ENCODE results near the gene NADK. TPM values are rescaled to one million over a fixed set of nuclear protein-coding genes. Genes with fewer than 3 reads are reported as not detected.
A peak's percentile ranks its signal among the peaks of the same experiment; 100 is the strongest.

The NADK gene
- total and polyA plus RNA-seq, 10 of the 15 experiments (the other 5 are each of a cell fraction or from before 2014, with no cell fraction given), result 1.1 to 93.2 (median 46.9) TPM

DNA sequence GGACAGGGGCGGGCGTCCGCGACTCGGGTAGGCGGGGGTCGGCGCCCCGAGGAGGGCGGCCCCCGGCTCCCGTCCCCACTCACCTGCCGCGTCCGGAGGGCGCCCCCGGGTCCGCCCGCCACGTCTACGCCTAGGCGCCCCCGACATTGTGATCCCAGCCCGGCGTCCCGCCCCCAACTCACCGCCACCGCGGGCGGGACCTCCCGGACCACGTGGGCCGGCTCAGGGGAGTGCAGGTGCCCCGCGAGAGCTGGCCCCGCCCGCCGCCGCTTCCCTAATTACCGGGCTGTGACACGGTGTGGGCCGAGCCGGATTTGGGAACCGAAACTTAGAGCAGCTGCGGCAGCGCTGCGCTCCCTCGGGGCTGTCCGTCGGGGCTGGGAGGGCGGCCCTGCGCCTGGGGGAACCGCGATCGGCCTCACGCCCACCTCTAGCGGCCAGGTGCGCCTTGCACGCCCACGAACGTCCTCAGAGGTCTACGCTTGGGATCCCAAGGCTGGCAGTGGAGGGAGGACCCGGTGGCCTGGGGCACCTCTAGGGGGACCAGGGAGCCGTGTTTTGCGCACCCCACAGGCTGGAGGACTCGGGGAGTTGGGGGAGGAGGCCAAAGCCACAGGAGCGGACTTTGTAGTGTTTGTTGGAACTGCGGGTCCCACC is 521 bp upstream of the NADK start (continued):
- TF ChIP-seq NKRF (conservative IDR thresholded peaks at IDR 0.05) (peak; percentile 31), DPF2 (IDR thresholded peaks at IDR 0.05) (peak; percentile 99), ZBTB33 (IDR thresholded peaks at IDR 0.05) (no peak), ASH2L (IDR thresholded peaks at IDR 0.05; ENCODE audit: borderline replicate concordance, low read depth) (no peak), POLR2A (IDR thresholded peaks at IDR 0.05; ENCODE audit: low read depth, low read length) (peak; percentile 76), YBX1 (IDR thresholded peaks at IDR 0.05) (no peak), ATF7 (IDR thresholded peaks at IDR 0.05; ENCODE audit: low read depth) (peak; percentile 69), STAT3 (IDR thresholded peaks at IDR 0.05; ENCODE audit: low read depth, low read length) (no peak), NR2C1 (IDR thresholded peaks at IDR 0.05) (no peak), NFXL1 (IDR thresholded peaks at IDR 0.05; ENCODE audit: borderline replicate concordance) (no peak), BRCA1 (IDR thresholded peaks at IDR 0.05; ENCODE audit: low read depth, low read length) (no peak), HCFC1 (IDR thresholded peaks at IDR 0.05; ENCODE audit: low read length) (no peak), LARP7 (IDR thresholded peaks at IDR 0.05) (peak; percentile 69), KLF5 (IDR thresholded peaks at IDR 0.05; ENCODE audit: partially characterized antibody) (no peak), SREBF2 (IDR thresholded peaks at IDR 0.05; ENCODE audit: low read length) (no peak), PML (IDR thresholded peaks at IDR 0.05; ENCODE audit: low read length) (peak; percentile 59; the same call in 1 of the 2 replicates)
- TF ChIP-seq, protein P1, sequence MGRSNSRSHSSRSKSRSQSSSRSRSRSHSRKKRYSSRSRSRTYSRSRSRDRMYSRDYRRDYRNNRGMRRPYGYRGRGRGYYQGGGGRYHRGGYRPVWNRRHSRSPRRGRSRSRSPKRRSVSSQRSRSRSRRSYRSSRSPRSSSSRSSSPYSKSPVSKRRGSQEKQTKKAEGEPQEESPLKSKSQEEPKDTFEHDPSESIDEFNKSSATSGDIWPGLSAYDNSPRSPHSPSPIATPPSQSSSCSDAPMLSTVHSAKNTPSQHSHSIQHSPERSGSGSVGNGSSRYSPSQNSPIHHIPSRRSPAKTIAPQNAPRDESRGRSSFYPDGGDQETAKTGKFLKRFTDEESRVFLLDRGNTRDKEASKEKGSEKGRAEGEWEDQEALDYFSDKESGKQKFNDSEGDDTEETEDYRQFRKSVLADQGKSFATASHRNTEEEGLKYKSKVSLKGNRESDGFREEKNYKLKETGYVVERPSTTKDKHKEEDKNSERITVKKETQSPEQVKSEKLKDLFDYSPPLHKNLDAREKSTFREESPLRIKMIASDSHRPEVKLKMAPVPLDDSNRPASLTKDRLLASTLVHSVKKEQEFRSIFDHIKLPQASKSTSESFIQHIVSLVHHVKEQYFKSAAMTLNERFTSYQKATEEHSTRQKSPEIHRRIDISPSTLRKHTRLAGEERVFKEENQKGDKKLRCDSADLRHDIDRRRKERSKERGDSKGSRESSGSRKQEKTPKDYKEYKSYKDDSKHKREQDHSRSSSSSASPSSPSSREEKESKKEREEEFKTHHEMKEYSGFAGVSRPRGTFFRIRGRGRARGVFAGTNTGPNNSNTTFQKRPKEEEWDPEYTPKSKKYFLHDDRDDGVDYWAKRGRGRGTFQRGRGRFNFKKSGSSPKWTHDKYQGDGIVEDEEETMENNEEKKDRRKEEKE (IDR thresholded peaks at IDR 0.05), result 0 out of 2 replicates have a peak, but pooled peaks have one; percentile 67
- TF ChIP-seq, protein P2, sequence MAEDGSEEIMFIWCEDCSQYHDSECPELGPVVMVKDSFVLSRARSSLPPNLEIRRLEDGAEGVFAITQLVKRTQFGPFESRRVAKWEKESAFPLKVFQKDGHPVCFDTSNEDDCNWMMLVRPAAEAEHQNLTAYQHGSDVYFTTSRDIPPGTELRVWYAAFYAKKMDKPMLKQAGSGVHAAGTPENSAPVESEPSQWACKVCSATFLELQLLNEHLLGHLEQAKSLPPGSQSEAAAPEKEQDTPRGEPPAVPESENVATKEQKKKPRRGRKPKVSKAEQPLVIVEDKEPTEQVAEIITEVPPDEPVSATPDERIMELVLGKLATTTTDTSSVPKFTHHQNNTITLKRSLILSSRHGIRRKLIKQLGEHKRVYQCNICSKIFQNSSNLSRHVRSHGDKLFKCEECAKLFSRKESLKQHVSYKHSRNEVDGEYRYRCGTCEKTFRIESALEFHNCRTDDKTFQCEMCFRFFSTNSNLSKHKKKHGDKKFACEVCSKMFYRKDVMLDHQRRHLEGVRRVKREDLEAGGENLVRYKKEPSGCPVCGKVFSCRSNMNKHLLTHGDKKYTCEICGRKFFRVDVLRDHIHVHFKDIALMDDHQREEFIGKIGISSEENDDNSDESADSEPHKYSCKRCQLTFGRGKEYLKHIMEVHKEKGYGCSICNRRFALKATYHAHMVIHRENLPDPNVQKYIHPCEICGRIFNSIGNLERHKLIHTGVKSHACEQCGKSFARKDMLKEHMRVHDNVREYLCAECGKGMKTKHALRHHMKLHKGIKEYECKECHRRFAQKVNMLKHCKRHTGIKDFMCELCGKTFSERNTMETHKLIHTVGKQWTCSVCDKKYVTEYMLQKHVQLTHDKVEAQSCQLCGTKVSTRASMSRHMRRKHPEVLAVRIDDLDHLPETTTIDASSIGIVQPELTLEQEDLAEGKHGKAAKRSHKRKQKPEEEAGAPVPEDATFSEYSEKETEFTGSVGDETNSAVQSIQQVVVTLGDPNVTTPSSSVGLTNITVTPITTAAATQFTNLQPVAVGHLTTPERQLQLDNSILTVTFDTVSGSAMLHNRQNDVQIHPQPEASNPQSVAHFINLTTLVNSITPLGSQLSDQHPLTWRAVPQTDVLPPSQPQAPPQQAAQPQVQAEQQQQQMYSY (CRISPR knock-in tag; IDR thresholded peaks at IDR 0.05), result no peak; the same call in 1 of the 2 replicates
